ENCODE data around the gene TEPSIN. TPM values are rescaled to one million over a fixed set of nuclear protein-coding genes. Genes with fewer than 3 reads are reported as not detected.

TEPSIN gene
- polyA plus RNA-seq, 1 donor (not counting 4 experiments of a cell fraction or from before 2014, with no cell fraction given), result 7.1 TPM

- DNase-seq (ENCODE audit: low read depth, low spot score), result no peak
- no peaks in the 10 kb centered on the region for H3K27me3 ChIP-seq (ENCODE audit: control insufficient read depth, extremely low read depth, insufficient read depth, low read length)
- H3K9me1 ChIP-seq (ENCODE audit: control insufficient read depth, extremely low read depth, insufficient read depth, low read length), result no peaks in the 10 kb centered on the region
- H4K20me1 ChIP-seq (ENCODE audit: control insufficient read depth, extremely low read depth, insufficient read depth, low read length), result no peaks in the 10 kb centered on the region
- no peaks in the 10 kb centered on the region for H3K9me3 ChIP-seq (ENCODE audit: control insufficient read depth, low read depth, low read length)
- H3K27ac ChIP-seq (ENCODE audit: control insufficient read depth, insufficient read depth, low read length), result no peak overlapping the region
- H3K4me1 ChIP-seq (ENCODE audit: control insufficient read depth, extremely low read depth, insufficient read depth, low read length), result no peaks in the 10 kb centered on the region
- H2AFZ ChIP-seq (ENCODE audit: control insufficient read depth, low read length), result no peak overlapping the region
- no peaks in the 10 kb centered on the region for H3K79me2 ChIP-seq (ENCODE audit: control insufficient read depth, insufficient read depth, low read length)
- TF ChIP-seq EZH2 (IDR thresholded peaks at IDR 0.05; ENCODE audit: low read length), result no peak
- no peak for TF ChIP-seq CTCF (optimal IDR thresholded peaks at IDR 0.05 in 1 of 3, IDR thresholded peaks at IDR 0.05 in 1 of 3, conservative IDR thresholded peaks at IDR 0.05 in 1 of 3; ENCODE audit: extremely low read depth in 1 of 3, insufficient read depth in 2 of 3, low read length in 3 of 3)
- no peak overlapping the region for H3K4me3 ChIP-seq (ENCODE audit: control insufficient read depth in 2 of 3, extremely low read depth in 1 of 3, insufficient read depth in 2 of 3, low read depth in 1 of 3, low read length in 3 of 3)
- peaks cover 0 to 3% of the 10 kb centered on the region in 2 experiments for H3K36me3 ChIP-seq (ENCODE audit: control insufficient read depth in 2 of 2, extremely low read depth in 1 of 2, insufficient read depth in 2 of 2, low read length in 2 of 2)
- dilution Hi-C loops (cut with MboI; ENCODE audit: extremely low pct_ligation_motif_present, low sequenced_read_pairs), result no loop called here
- H3K9ac ChIP-seq (ENCODE audit: control insufficient read depth, extremely low read depth, insufficient read depth, low read length), result no peak overlapping the region
- H3K4me2 ChIP-seq (ENCODE audit: control insufficient read depth, extremely low read depth, insufficient read depth, low read depth, low read length), result no peak overlapping the region
- FAIRE-seq, result no peak
These were observed 47.2 kb downstream of the TEPSIN start for GRCh38 chr17:81191646-81192045.

DNA sequence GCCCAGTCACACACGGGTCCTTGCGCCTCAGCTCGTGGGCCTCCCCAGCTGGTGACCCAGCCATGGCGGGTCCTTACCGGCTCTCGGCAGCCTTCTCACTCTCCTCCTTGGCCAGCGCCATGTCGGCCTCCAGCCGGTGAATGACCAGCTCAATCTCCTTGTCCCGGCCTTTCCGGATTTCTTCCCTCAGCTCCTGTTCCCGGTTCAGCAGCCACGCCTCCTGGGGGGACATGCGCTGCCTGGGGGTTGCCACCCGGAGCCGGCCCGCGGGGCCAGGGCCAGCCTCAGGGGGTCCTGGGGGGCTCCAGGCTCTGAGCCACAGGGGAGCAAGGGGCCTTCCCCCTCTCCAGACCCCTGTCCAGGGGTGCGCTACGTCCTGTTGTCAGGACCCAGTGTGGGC, 47.7 kb downstream of the TEPSIN start:
- Histone ChIP-seq H3K9ac (ENCODE audit: control insufficient read depth, extremely low read depth, insufficient read depth, low read length) (no peak overlapping the region), H4K20me1 (ENCODE audit: control insufficient read depth, extremely low read depth, insufficient read depth, low read length) (no peaks in the 10 kb centered on the region), H3K36me3 (ENCODE audit: control insufficient read depth in 2 of 2, extremely low read depth in 1 of 2, insufficient read depth in 2 of 2, low read length in 2 of 2) (peaks cover 0 to 3% of the 10 kb centered on the region in 2 experiments), H3K79me2 (ENCODE audit: control insufficient read depth, insufficient read depth, low read length) (no peaks in the 10 kb centered on the region), H3K4me1 (ENCODE audit: control insufficient read depth, extremely low read depth, insufficient read depth, low read length) (no peaks in the 10 kb centered on the region), H3K27me3 (ENCODE audit: control insufficient read depth, extremely low read depth, insufficient read depth, low read length) (no peaks in the 10 kb centered on the region), H3K4me2 (ENCODE audit: control insufficient read depth, extremely low read depth, insufficient read depth, low read depth, low read length) (no peak overlapping the region), H3K9me1 (ENCODE audit: control insufficient read depth, extremely low read depth, insufficient read depth, low read length) (no peaks in the 10 kb centered on the region), H2AFZ (ENCODE audit: control insufficient read depth, low read length) (no peak overlapping the region), H3K4me3 (ENCODE audit: control insufficient read depth in 2 of 3, extremely low read depth in 1 of 3, insufficient read depth in 2 of 3, low read depth in 1 of 3, low read length in 3 of 3) (no peak overlapping the region), H3K27ac (ENCODE audit: control insufficient read depth, insufficient read depth, low read length) (no peak overlapping the region), H3K9me3 (ENCODE audit: control insufficient read depth, low read depth, low read length) (no peaks in the 10 kb centered on the region)
- dilution Hi-C loops (cut with MboI; ENCODE audit: extremely low pct_ligation_motif_present, low sequenced_read_pairs), result no loop called here
- no peak for FAIRE-seq
- no peak for DNase-seq (ENCODE audit: low read depth, low spot score)
- TF ChIP-seq CTCF (optimal IDR thresholded peaks at IDR 0.05 in 1 of 3, IDR thresholded peaks at IDR 0.05 in 1 of 3, conservative IDR thresholded peaks at IDR 0.05 in 1 of 3; ENCODE audit: extremely low read depth in 1 of 3, insufficient read depth in 2 of 3, low read length in 3 of 3) (no peak), EZH2 (IDR thresholded peaks at IDR 0.05; ENCODE audit: low read length) (no peak)
